Erythroblast (primary cell): ENCODE data around the gene ELOVL5.

Experiments used
- GATA1 ChIP-seq: IDR thresholded peaks from 2 replicates; pipeline ENCODE4 v1.6.1; 2011; ENCODE audit warnings: low read depth, mild to moderate bottlenecking, control low read depth, low read length, moderate library complexity
- POLR2A ChIP-seq: IDR thresholded peaks from 2 replicates; pipeline ENCODE4 v1.6.1; 2011; ENCODE audit warnings: mild to moderate bottlenecking, low read length

- TF ChIP-seq POLR2A = no peak
- no peak for TF ChIP-seq GATA1
Measured at GRCh38 chr6:53315086-53315724, 33.5 kb downstream of the ELOVL5 start.
